Breast epithelium (tissue), 3 donors: Measurements from ENCODE around the gene DDX10.

ENCODE experiments used
- CTCF ChIP-seq, 3 donors: fragments of 450-650 bp; IDR thresholded peaks; one replicate each; pipeline ENCODE4 v1.5.1; 2016 to 2017; ENCODE audit warnings: antibody characterized with exemption in 3 of 3, mild to moderate bottlenecking in 3 of 3, moderate library complexity in 3 of 3
- POLR2A ChIP-seq: fragments of 450-650 bp; IDR thresholded peaks from one replicate; pipeline ENCODE4 v1.6.1; 2016; ENCODE audit warnings: antibody characterized with exemption, mild to moderate bottlenecking, moderate library complexity
- POLR2AphosphoS5 ChIP-seq, 3 donors: sonication (generic); formaldehyde crosslinking; IDR thresholded peaks; one replicate each; pipeline ENCODE4 v1.6.1; 2017; ENCODE audit warnings: antibody characterized with exemption in 3 of 3

- TF ChIP-seq CTCF (IDR thresholded peaks at IDR 0.05), result no peak
- TF ChIP-seq POLR2A, result no peak
- no peak for TF ChIP-seq POLR2AphosphoS5 (IDR thresholded peaks at IDR 0.05)
Measured at GRCh38 chr11:108788565-108789199, 123.8 kb downstream of the DDX10 start.
